ENCODE results near the gene LRRC8D.

- TF ChIP-seq POLR2A (IDR thresholded peaks at IDR 0.05) = no peak
- TF ChIP-seq, protein P1, sequence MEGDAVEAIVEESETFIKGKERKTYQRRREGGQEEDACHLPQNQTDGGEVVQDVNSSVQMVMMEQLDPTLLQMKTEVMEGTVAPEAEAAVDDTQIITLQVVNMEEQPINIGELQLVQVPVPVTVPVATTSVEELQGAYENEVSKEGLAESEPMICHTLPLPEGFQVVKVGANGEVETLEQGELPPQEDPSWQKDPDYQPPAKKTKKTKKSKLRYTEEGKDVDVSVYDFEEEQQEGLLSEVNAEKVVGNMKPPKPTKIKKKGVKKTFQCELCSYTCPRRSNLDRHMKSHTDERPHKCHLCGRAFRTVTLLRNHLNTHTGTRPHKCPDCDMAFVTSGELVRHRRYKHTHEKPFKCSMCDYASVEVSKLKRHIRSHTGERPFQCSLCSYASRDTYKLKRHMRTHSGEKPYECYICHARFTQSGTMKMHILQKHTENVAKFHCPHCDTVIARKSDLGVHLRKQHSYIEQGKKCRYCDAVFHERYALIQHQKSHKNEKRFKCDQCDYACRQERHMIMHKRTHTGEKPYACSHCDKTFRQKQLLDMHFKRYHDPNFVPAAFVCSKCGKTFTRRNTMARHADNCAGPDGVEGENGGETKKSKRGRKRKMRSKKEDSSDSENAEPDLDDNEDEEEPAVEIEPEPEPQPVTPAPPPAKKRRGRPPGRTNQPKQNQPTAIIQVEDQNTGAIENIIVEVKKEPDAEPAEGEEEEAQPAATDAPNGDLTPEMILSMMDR (IDR thresholded peaks at IDR 0.05) = no peak
Measured at GRCh38 chr1:89786628-89787214, 34.1 kb upstream of the LRRC8D start.
